ENCODE measurements around the gene MSH5.

Gene MSH5

GRCh38 chr6:31758281-31758680 is 18.5 kb downstream of the MSH5 start:
- DNase-seq (ENCODE audit: low read depth) = no peak
- H3K4me3 ChIP-seq (ENCODE audit: low read depth, low read length) = no peak overlapping the region
- TF ChIP-seq CTCF (IDR thresholded peaks at IDR 0.05; ENCODE audit: low read depth, low read length, missing control alignments) = no peak

GRCh38 chr6:31760790-31761189 is 21.0 kb downstream of the MSH5 start:
- no peak overlapping the region for H3K4me3 ChIP-seq (ENCODE audit: low read depth, low read length)
- DNase-seq (ENCODE audit: low read depth) = no peak
- no peak for TF ChIP-seq CTCF (IDR thresholded peaks at IDR 0.05; ENCODE audit: low read depth, low read length, missing control alignments)

DNA sequence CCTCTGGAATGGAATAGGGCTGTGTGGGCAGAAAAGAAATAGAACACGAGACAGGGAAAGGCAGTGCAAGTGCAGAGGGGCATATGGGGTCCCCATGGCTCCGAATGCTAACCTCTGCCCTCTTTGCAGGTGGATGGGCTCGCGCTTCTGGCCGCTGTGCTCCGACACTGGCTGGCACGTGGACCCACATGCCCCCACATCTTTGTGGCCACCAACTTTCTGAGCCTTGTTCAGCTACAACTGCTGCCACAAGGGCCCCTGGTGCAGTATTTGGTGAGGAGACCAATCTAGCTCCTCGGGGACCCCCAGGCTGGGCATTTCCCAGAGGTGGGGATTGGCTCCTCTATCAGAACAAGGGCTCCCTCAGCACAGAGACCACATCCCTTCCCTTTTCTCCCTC is 21.5 kb downstream of the MSH5 start:
- no peak overlapping the region for H3K4me3 ChIP-seq (ENCODE audit: low read depth, low read length)
- no peak for DNase-seq (ENCODE audit: low read depth)
- no peak for TF ChIP-seq CTCF (IDR thresholded peaks at IDR 0.05; ENCODE audit: low read depth, low read length, missing control alignments)

DNA sequence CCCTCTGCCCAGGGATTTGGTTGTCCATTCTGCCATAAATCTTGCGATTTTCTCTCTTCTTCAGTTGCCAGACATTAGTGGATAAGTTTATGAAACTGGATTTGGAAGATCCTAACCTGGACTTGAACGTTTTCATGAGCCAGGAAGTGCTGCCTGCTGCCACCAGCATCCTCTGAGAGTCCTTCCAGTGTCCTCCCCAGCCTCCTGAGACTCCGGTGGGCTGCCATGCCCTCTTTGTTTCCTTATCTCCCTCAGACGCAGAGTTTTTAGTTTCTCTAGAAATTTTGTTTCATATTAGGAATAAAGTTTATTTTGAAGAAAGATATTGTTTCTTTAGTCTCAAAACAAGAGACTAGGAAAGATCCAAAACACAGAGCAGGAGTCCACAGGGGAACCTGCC is 22.6 kb downstream of the MSH5 start, which contains the start of gene SAPCD1:
TSS of gene SAPCD1 (plus strand) at position 301 of the 400 bp plus-strand sequence. CDS start 399 bp downstream, outside the sequence.
- no peak for TF ChIP-seq CTCF (IDR thresholded peaks at IDR 0.05; ENCODE audit: low read depth, low read length, missing control alignments)
- no peak for DNase-seq (ENCODE audit: low read depth)
- no peak within 1 kb of the TSS for H3K4me3 ChIP-seq (ENCODE audit: low read depth, low read length)

- DNase-seq (ENCODE audit: low read depth) = no peak
- TF ChIP-seq CTCF (IDR thresholded peaks at IDR 0.05; ENCODE audit: low read depth, low read length, missing control alignments) = no peak
- H3K4me3 ChIP-seq (ENCODE audit: low read depth, low read length) = no peak overlapping the region
These were observed 23.2 kb downstream of the MSH5 start for GRCh38 chr6:31762878-31763618.

- no peak for DNase-seq (ENCODE audit: low read depth)
These were observed 23.8 kb downstream of the MSH5 start for GRCh38 chr6:31763619-31763940.

More at GRCh38 chr6:31763619-31763940, 23.8 kb downstream of the MSH5 start:
- no peak for TF ChIP-seq CTCF (IDR thresholded peaks at IDR 0.05; ENCODE audit: low read depth, low read length, missing control alignments)
- no peak overlapping the region for H3K4me3 ChIP-seq (ENCODE audit: low read depth, low read length)
